ENCODE measurements around the gene EME1.
A peak's percentile ranks its signal among the peaks of the same experiment; 100 is the strongest.

The EME1 gene

GRCh38 chr17:50420419-50421112 is 47.5 kb downstream of the EME1 start:
- TF ChIP-seq CTCF (IDR thresholded peaks at IDR 0.05; ENCODE audit: low read length): no peak
- TF ChIP-seq EZH2 (optimal IDR thresholded peaks at IDR 0.05; ENCODE audit: low read depth, low read length): no peak
- Histone ChIP-seq H3K9me2 (replicated peaks; ENCODE audit: insufficient read depth, low read length) (no peaks in the 10 kb centered on the region), H3K79me2 (ENCODE audit: low read length) (no peaks in the 10 kb centered on the region), H3F3A (ENCODE audit: insufficient read depth, low read length) (no peaks in the 10 kb centered on the region), H3K27me3 (replicated peaks; ENCODE audit: insufficient read depth, low read length) (no peaks in the 10 kb centered on the region), H3K4me1 (ENCODE audit: low read length) (0 out of 2 replicates have a peak, but pooled peaks cover 7% of the 10 kb centered on the region), H3K9me3 (replicated peaks; ENCODE audit: insufficient read depth, low read length) (no peaks in the 10 kb centered on the region), H3K9ac (ENCODE audit: low read length) (no peak overlapping the region), H2AFZ (ENCODE audit: low read length) (peak overlapping the region; percentile 63; the same call in 1 of the 2 replicates), H4K20me1 (ENCODE audit: insufficient read depth, low read length) (no peaks in the 10 kb centered on the region), H3K27ac (ENCODE audit: low read length) (no peak overlapping the region), H3K4me2 (ENCODE audit: low read depth, low read length) (peak overlapping the region; percentile 36; the same call in 1 of the 2 replicates), H3K4me3 (ENCODE audit: low read length) (no peak overlapping the region), H3K36me3 (replicated peaks; ENCODE audit: insufficient read depth, low read length) (no peaks in the 10 kb centered on the region)
- no peak for DNase-seq

- no peaks in the 10 kb centered on the region for H3K36me3 ChIP-seq (replicated peaks; ENCODE audit: insufficient read depth, low read length)
- TF ChIP-seq CTCF (IDR thresholded peaks at IDR 0.05; ENCODE audit: low read length) (no peak), EZH2 (optimal IDR thresholded peaks at IDR 0.05; ENCODE audit: low read depth, low read length) (no peak), EZH2phosphoT487 (IDR thresholded peaks at IDR 0.05; ENCODE audit: low read length) (no peak)
- DNase-seq: peak; percentile 49
- no peaks in the 10 kb centered on the region for H3K27me3 ChIP-seq (replicated peaks; ENCODE audit: insufficient read depth, low read length)
- H3K4me1 ChIP-seq (ENCODE audit: low read length): 0 out of 2 replicates have a peak, but pooled peaks cover 8% of the 10 kb centered on the region
- peak overlapping the region; percentile 36 for H3K4me2 ChIP-seq (ENCODE audit: low read depth, low read length)
- H3K9me2 ChIP-seq (replicated peaks; ENCODE audit: insufficient read depth, low read length): no peaks in the 10 kb centered on the region
- H3K79me2 ChIP-seq (ENCODE audit: low read length): no peaks in the 10 kb centered on the region
- H3F3A ChIP-seq (ENCODE audit: insufficient read depth, low read length): peaks cover 2% of the 10 kb centered on the region
- no peaks in the 10 kb centered on the region for H3K9me3 ChIP-seq (replicated peaks; ENCODE audit: insufficient read depth, low read length)
- H2AFZ ChIP-seq (ENCODE audit: low read length): peak overlapping the region; percentile 63
- H4K20me1 ChIP-seq (ENCODE audit: insufficient read depth, low read length): no peaks in the 10 kb centered on the region
- peak overlapping the region; percentile 44; the same call in 1 of the 2 replicates for H3K4me3 ChIP-seq (ENCODE audit: low read length)
- no peak overlapping the region for H3K9ac ChIP-seq (ENCODE audit: low read length)
- no peak overlapping the region for H3K27ac ChIP-seq (ENCODE audit: low read length)
These were observed 48.5 kb downstream of the EME1 start for GRCh38 chr17:50421308-50422051.

- no peak for TF ChIP-seq EZH2phosphoT487 (IDR thresholded peaks at IDR 0.05; ENCODE audit: low read length)
- TF ChIP-seq CTCF (IDR thresholded peaks at IDR 0.05; ENCODE audit: low read length): no peak
- TF ChIP-seq EZH2 (optimal IDR thresholded peaks at IDR 0.05; ENCODE audit: low read depth, low read length): no peak
- H3K4me2 ChIP-seq (ENCODE audit: low read depth, low read length): no peak overlapping the region
- no peaks in the 10 kb centered on the region for H3K27me3 ChIP-seq (replicated peaks; ENCODE audit: insufficient read depth, low read length)
- no peaks in the 10 kb centered on the region for H3K36me3 ChIP-seq (replicated peaks; ENCODE audit: insufficient read depth, low read length)
- no peaks in the 10 kb centered on the region for H3K9me2 ChIP-seq (replicated peaks; ENCODE audit: insufficient read depth, low read length)
- no peak overlapping the region for H2AFZ ChIP-seq (ENCODE audit: low read length)
- H3K4me3 ChIP-seq (ENCODE audit: low read length): no peak overlapping the region
- H3K4me1 ChIP-seq (ENCODE audit: low read length): peaks cover 16% of the 10 kb centered on the region
- H4K20me1 ChIP-seq (ENCODE audit: insufficient read depth, low read length): no peaks in the 10 kb centered on the region
- 0 out of 2 replicates have a peak, but pooled peaks cover under 1% of the 10 kb centered on the region for H3K79me2 ChIP-seq (ENCODE audit: low read length)
- H3K9me3 ChIP-seq (replicated peaks; ENCODE audit: insufficient read depth, low read length): no peaks in the 10 kb centered on the region
- DNase-seq: no peak
- peaks cover 11% of the 10 kb centered on the region for H3F3A ChIP-seq (ENCODE audit: insufficient read depth, low read length)
- H3K9ac ChIP-seq (ENCODE audit: low read length): no peak overlapping the region
- H3K27ac ChIP-seq (ENCODE audit: low read length): no peak overlapping the region
These were observed 49.7 kb downstream of the EME1 start for GRCh38 chr17:50422738-50423137.
